AG09309 (cell line): Measurements from ENCODE around the gene MAGI2.

Experiments
- DNase-seq: peaks from one replicate; pipeline ENCODE4 v3.0.0-alpha.2; 2010; ENCODE audit warnings: low read depth
- H3K4me3 ChIP-seq: 2 replicates; pipeline ENCODE4 v1.5.1; 2011; ENCODE audit warnings: mild to moderate bottlenecking, low read depth, low read length, moderate library complexity; ENCODE audit not compliant: control insufficient read depth
- TF ChIP-seq, protein P1 (sequence below): IDR thresholded peaks from 2 replicates; pipeline ENCODE4 v1.5.1; 2011; ENCODE audit warnings: mild to moderate bottlenecking, low read depth, low read length, inconsistent platforms; ENCODE audit not compliant: insufficient read depth, control insufficient read depth; ENCODE audit errors: missing control alignments

Gene MAGI2

GRCh38 chr7:78334426-78334825 is 1119.0 kb downstream of the MAGI2 start:
- no peak for DNase-seq
- no peak overlapping the region for H3K4me3 ChIP-seq
- TF ChIP-seq, protein P1, sequence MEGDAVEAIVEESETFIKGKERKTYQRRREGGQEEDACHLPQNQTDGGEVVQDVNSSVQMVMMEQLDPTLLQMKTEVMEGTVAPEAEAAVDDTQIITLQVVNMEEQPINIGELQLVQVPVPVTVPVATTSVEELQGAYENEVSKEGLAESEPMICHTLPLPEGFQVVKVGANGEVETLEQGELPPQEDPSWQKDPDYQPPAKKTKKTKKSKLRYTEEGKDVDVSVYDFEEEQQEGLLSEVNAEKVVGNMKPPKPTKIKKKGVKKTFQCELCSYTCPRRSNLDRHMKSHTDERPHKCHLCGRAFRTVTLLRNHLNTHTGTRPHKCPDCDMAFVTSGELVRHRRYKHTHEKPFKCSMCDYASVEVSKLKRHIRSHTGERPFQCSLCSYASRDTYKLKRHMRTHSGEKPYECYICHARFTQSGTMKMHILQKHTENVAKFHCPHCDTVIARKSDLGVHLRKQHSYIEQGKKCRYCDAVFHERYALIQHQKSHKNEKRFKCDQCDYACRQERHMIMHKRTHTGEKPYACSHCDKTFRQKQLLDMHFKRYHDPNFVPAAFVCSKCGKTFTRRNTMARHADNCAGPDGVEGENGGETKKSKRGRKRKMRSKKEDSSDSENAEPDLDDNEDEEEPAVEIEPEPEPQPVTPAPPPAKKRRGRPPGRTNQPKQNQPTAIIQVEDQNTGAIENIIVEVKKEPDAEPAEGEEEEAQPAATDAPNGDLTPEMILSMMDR, result no peak

- no peak for DNase-seq
- TF ChIP-seq, protein P1, result no peak
- H3K4me3 ChIP-seq, result no peak overlapping the region
These were observed 1119.7 kb downstream of the MAGI2 start for GRCh38 chr7:78333530-78334425.

- DNase-seq, result no peak
- TF ChIP-seq, protein P1, result no peak
- no peak overlapping the region for H3K4me3 ChIP-seq
These were observed 1124.3 kb downstream of the MAGI2 start for GRCh38 chr7:78329001-78329655.

DNA sequence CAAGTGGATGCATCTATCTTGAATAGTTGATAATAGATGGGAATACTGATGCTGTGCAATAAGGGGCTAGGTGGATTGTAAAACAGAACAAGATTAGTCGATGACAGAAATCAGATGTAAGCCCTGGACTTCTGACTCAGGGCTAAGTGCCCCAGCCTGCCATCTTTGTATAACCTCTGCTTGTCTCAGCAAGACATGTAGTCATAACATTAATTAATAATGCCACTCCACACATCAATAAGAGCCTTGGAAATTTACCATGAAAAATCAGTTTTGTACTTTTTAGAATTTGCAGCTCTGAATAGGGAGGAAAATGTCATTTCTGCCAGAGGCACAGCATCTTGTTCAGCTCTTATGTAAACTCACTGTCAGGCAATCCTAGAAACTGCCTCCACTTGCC is 1125.7 kb downstream of the MAGI2 start:
- TF ChIP-seq, protein P1, result no peak
- no peak overlapping the region for H3K4me3 ChIP-seq
- no peak for DNase-seq

GRCh38 chr7:78326876-78327275 is 1126.6 kb downstream of the MAGI2 start:
- TF ChIP-seq, protein P1, result no peak
- no peak overlapping the region for H3K4me3 ChIP-seq
- peak; percentile 8 for DNase-seq

GRCh38 chr7:78326189-78326588 is 1127.3 kb downstream of the MAGI2 start:
- TF ChIP-seq, protein P1, result no peak
- H3K4me3 ChIP-seq, result no peak overlapping the region
- DNase-seq, result peak; percentile 73
